GM23248 (cell line): Measurements from ENCODE around the gene RAB40AL.

Experiments used
- EZH2 ChIP-seq: fragments of 200-600 bp; sonication (generic); IDR thresholded peaks from 2 replicates; pipeline ENCODE4 v1.6.1; 2018; ENCODE audit warnings: antibody characterized with exemption, mild to moderate bottlenecking; ENCODE audit not compliant: insufficient read depth, poor library complexity, severe bottlenecking
- EZH2phosphoT487 ChIP-seq: fragments of 200-600 bp; sonication (generic); IDR thresholded peaks from 2 replicates; pipeline ENCODE4 v1.6.1; 2018; ENCODE audit warnings: antibody characterized with exemption, moderate library complexity, mild to moderate bottlenecking, low read depth; ENCODE audit not compliant: insufficient read depth

DNA sequence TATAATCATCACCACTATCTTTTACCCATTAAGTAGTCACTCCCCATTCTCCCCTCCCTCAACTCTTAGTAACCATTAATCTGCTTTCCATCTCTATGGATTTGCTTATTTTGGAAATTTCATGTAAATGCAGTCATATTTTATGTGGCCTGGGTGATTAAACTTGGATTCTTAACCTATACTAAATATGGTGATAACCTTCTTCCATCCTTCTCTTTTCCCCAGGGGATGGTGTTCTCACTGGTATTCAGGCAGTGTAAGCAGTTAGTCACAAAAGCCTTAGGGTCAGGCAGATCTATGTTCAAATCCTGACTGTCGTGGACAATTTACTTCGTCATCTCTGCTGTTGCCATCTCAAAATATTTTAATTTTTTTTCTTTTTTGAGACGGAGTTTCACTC, 29.6 kb downstream of the RAB40AL start:
- TF ChIP-seq EZH2: no peak
- TF ChIP-seq EZH2phosphoT487: no peak
